ENCODE measurements around the gene RELN.

DNA sequence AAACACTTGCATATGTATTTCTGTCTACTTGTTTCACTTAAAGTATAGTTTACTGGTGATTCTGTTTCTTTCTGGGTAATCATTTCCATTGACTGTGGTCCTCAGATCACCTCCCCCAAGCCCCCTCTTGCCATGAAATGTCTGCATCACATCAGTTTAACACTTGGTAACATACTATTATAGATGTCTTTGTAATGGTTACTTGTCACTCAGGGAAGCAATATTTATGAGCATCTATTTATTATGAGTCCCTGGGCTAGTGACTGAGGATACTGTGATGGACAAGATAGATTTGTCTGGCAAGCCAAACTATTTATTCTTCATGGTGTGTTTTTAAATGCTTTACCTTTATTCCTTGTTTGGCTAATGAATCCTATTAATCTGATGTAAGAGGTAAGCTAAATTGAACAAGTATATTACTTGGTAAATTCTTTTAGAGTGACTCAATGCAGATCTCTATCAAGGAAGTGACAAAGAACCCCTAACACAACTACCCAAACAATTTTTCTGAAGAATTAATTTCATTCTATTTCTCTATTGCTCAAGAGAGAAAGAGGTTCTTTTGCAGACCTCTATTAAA, 270.9 kb downstream of the RELN start:
- TF ChIP-seq, protein P1, sequence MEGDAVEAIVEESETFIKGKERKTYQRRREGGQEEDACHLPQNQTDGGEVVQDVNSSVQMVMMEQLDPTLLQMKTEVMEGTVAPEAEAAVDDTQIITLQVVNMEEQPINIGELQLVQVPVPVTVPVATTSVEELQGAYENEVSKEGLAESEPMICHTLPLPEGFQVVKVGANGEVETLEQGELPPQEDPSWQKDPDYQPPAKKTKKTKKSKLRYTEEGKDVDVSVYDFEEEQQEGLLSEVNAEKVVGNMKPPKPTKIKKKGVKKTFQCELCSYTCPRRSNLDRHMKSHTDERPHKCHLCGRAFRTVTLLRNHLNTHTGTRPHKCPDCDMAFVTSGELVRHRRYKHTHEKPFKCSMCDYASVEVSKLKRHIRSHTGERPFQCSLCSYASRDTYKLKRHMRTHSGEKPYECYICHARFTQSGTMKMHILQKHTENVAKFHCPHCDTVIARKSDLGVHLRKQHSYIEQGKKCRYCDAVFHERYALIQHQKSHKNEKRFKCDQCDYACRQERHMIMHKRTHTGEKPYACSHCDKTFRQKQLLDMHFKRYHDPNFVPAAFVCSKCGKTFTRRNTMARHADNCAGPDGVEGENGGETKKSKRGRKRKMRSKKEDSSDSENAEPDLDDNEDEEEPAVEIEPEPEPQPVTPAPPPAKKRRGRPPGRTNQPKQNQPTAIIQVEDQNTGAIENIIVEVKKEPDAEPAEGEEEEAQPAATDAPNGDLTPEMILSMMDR (conservative IDR thresholded peaks at IDR 0.05 in 1 of 2, IDR thresholded peaks at IDR 0.05 in 1 of 2; ENCODE audit: low read depth in 1 of 2, low read length in 2 of 2) = no peak
- TF ChIP-seq EZH2 (IDR thresholded peaks at IDR 0.05; ENCODE audit: low read length, missing control alignments) = no peak

All from fibroblast of lung (primary cell).